Renal cortical epithelial cell (primary cell): Measurements from ENCODE around the gene GFOD1. TPM values are rescaled to one million over a fixed set of nuclear protein-coding genes. Genes with fewer than 3 reads are reported as not detected.
A peak's percentile ranks its signal among the peaks of the same experiment; 100 is the strongest.
"Not testable (repeated sequence)": the region's sequence is repeated elsewhere in the genome, so short reads cannot be mapped to it uniquely, and the experiment has no call there.

ENCODE experiments used
- DNase-seq: peaks from one replicate; pipeline ENCODE4 v3.0.0-alpha.2; 2011; ENCODE audit warnings: low read depth
- total RNA-seq: library from RNA; depleted of rRNA; stranded (reverse); fragments of >200 nt; gene quantifications from 2 replicates; pipeline ENCODE4 v1.2.3, GENCODE V29; 2014

GFOD1 gene
- total RNA-seq, 1 donor from 2014 or later: 5.2 TPM

- DNase-seq: peak; percentile 96
Measured at GRCh38 chr6:13355043-13355945, 132.1 kb downstream of the GFOD1 start.

- peak; percentile 76 for DNase-seq
Measured at GRCh38 chr6:13354331-13355042, 132.9 kb downstream of the GFOD1 start.

- no peak for DNase-seq
Measured at GRCh38 chr6:13352165-13352564, 135.2 kb downstream of the GFOD1 start.

GRCh38 chr6:13351271-13351670 lies 136.1 kb downstream of the GFOD1 start:
- no peak for DNase-seq

GRCh38 chr6:13349811-13350506 lies 137.4 kb downstream of the GFOD1 start:
- DNase-seq: no peak

GRCh38 chr6:13348334-13349113 lies 138.9 kb downstream of the GFOD1 start:
- no peak for DNase-seq

GRCh38 chr6:13346245-13346644 lies 141.2 kb downstream of the GFOD1 start:
- no peak for DNase-seq

- DNase-seq: no peak
Measured at GRCh38 chr6:13342414-13343019, 144.9 kb downstream of the GFOD1 start.

- DNase-seq: no peak
Measured at GRCh38 chr6:13339863-13340630, 147.4 kb downstream of the GFOD1 start.

GRCh38 chr6:13338038-13338437 lies 149.4 kb downstream of the GFOD1 start:
- DNase-seq: peak; percentile 27

- DNase-seq: peak; percentile 71
Measured at GRCh38 chr6:13336553-13336952, 150.8 kb downstream of the GFOD1 start.

GRCh38 chr6:13334953-13335352 lies 152.4 kb downstream of the GFOD1 start:
- peak; percentile 33 for DNase-seq

GRCh38 chr6:13332349-13332706 lies 155.1 kb downstream of the GFOD1 start:
- no peak for DNase-seq

- DNase-seq: peak; percentile 56
Measured at GRCh38 chr6:13331516-13332348, 155.7 kb downstream of the GFOD1 start.

- DNase-seq: no peak
Measured at GRCh38 chr6:13328875-13329183, 158.6 kb downstream of the GFOD1 start.

- DNase-seq: peak; percentile 73
Measured at GRCh38 chr6:13328076-13328874, 159.1 kb downstream of the GFOD1 start, which contains the start of gene TBC1D7. Gene TBC1D7 (minus strand): TSS chr6:13328537. CDS start chr6:13326898, 1,639 bp downstream.

GRCh38 chr6:13327691-13328075 lies 159.7 kb downstream of the GFOD1 start:
- no peak for DNase-seq

GRCh38 chr6:13326031-13326586 lies 161.3 kb downstream of the GFOD1 start:
- DNase-seq: not testable (repeated sequence)
